SK-N-SH treated with all-trans-retinoic acid at 6 μM for 48 hours (cell line): ENCODE measurements around the gene EVC.

Experiments used
- ATAC-seq: fragments of 200-7000 bp; cut with Tn5 transposase; 3 replicates; pipeline ENCODE4 v1.9.1; 2020; ENCODE audit warnings: mild to moderate bottlenecking, moderate library complexity
- ARNTL ChIP-seq: fragments of 450-650 bp; formaldehyde crosslinking; IDR thresholded peaks from 2 replicates; pipeline ENCODE4 v1.5.0; 2020; ENCODE audit warnings: low read depth, mild to moderate bottlenecking, moderate library complexity, borderline replicate concordance
- BACH2 ChIP-seq: fragments of 250-450 bp; sonication (Bioruptor Pico); IDR thresholded peaks from 2 replicates; pipeline ENCODE4 v1.9.0; 2021; ENCODE audit warnings: mild to moderate bottlenecking, borderline replicate concordance
- CREB5 ChIP-seq: fragments of 250-450 bp; sonication (Bioruptor Pico); IDR thresholded peaks from 2 replicates; pipeline ENCODE4 v1.5.1; 2020; ENCODE audit warnings: low read depth, mild to moderate bottlenecking, moderate library complexity
- CSDC2 ChIP-seq: fragments of 250-450 bp; sonication (Bioruptor Pico); IDR thresholded peaks from 2 replicates; pipeline ENCODE4 v1.5.0; 2020; ENCODE audit warnings: mild to moderate bottlenecking, moderate library complexity
- CSRNP3 ChIP-seq: fragments of 250-450 bp; sonication (Bioruptor Pico); IDR thresholded peaks from 2 replicates; pipeline ENCODE4 v1.5.1; 2021; ENCODE audit warnings: mild to moderate bottlenecking, moderate library complexity
- ESRRG ChIP-seq: fragments of 250-450 bp; sonication (Bioruptor Pico); IDR thresholded peaks from 2 replicates; pipeline ENCODE4 v1.6.1; 2021; ENCODE audit warnings: mild to moderate bottlenecking
- GLIS3 ChIP-seq: fragments of 250-450 bp; sonication (Bioruptor Pico); IDR thresholded peaks from 2 replicates; pipeline ENCODE4 v1.5.0; 2020; ENCODE audit warnings: mild to moderate bottlenecking, moderate library complexity
- ISL1 ChIP-seq: fragments of 250-450 bp; sonication (Bioruptor Pico); IDR thresholded peaks from 2 replicates; pipeline ENCODE4 v2.1.2; 2022; ENCODE audit warnings: mild to moderate bottlenecking, moderate library complexity
- OSR1 ChIP-seq: fragments of 250-450 bp; sonication (Bioruptor Pico); IDR thresholded peaks from 2 replicates; pipeline ENCODE4 v1.8.0; 2022; ENCODE audit warnings: moderate library complexity, mild to moderate bottlenecking, inconsistent platforms
- PATZ1 ChIP-seq: fragments of 250-450 bp; sonication (Bioruptor Pico); IDR thresholded peaks from 2 replicates; pipeline ENCODE4 v1.8.0; 2020; ENCODE audit warnings: mild to moderate bottlenecking, moderate library complexity, borderline replicate concordance
- PPARA ChIP-seq: fragments of 250-450 bp; sonication (Bioruptor Pico); IDR thresholded peaks from 2 replicates; pipeline ENCODE4 v1.5.0; 2020; ENCODE audit warnings: mild to moderate bottlenecking, borderline replicate concordance
- RARB ChIP-seq: fragments of 250-450 bp; sonication (Bioruptor Pico); IDR thresholded peaks from 2 replicates; pipeline ENCODE4 v1.8.0; 2021; ENCODE audit warnings: mild to moderate bottlenecking, moderate library complexity
- SNAI2 ChIP-seq: fragments of 250-450 bp; sonication (Bioruptor Pico); IDR thresholded peaks from 2 replicates; pipeline ENCODE4 v1.5.0; 2020; ENCODE audit warnings: mild to moderate bottlenecking, moderate library complexity
- TCF4 ChIP-seq: fragments of 250-450 bp; sonication (Bioruptor Pico); IDR thresholded peaks from 2 replicates; pipeline ENCODE4 v1.8.0; 2021; ENCODE audit warnings: mild to moderate bottlenecking, moderate library complexity, borderline replicate concordance
- TOX ChIP-seq: fragments of 250-450 bp; sonication (Bioruptor Pico); IDR thresholded peaks from 2 replicates; pipeline ENCODE4 v1.8.0; 2021; ENCODE audit warnings: mild to moderate bottlenecking, moderate library complexity, borderline replicate concordance
- TSHZ2 ChIP-seq: fragments of 250-450 bp; sonication (Bioruptor Pico); IDR thresholded peaks from 2 replicates; pipeline ENCODE4 v1.5.0; 2020; ENCODE audit warnings: mild to moderate bottlenecking, moderate library complexity
- ZC3H10 ChIP-seq: fragments of 250-450 bp; sonication (Bioruptor Pico); IDR thresholded peaks from 2 replicates; pipeline ENCODE4 v1.5.1; 2021; ENCODE audit warnings: mild to moderate bottlenecking, moderate library complexity
- ZFP3 ChIP-seq: fragments of 250-450 bp; sonication (Bioruptor Pico); IDR thresholded peaks from 2 replicates; pipeline ENCODE4 v1.5.0; 2020; ENCODE audit warnings: mild to moderate bottlenecking, moderate library complexity
- ZFP30 ChIP-seq: fragments of 450-650 bp; formaldehyde crosslinking; IDR thresholded peaks from 2 replicates; pipeline ENCODE4 v1.5.0; 2022; ENCODE audit warnings: mild to moderate bottlenecking, moderate library complexity
- ZNF565 ChIP-seq: fragments of 450-650 bp; formaldehyde crosslinking; conservative IDR thresholded peaks from 2 replicates; pipeline ENCODE4 v1.5.0; 2020; ENCODE audit warnings: low read depth, mild to moderate bottlenecking, moderate library complexity
- ZNF70 ChIP-seq: fragments of 450-650 bp; formaldehyde crosslinking; IDR thresholded peaks from 2 replicates; pipeline ENCODE4 v1.5.0; 2020; ENCODE audit warnings: mild to moderate bottlenecking, moderate library complexity
- ZNF8 ChIP-seq: fragments of 450-650 bp; formaldehyde crosslinking; IDR thresholded peaks from 2 replicates; pipeline ENCODE4 v1.5.0; 2020; ENCODE audit warnings: mild to moderate bottlenecking, moderate library complexity

EVC gene

GRCh38 chr4:5816851-5817375, 105.9 kb downstream of the EVC start:
- TF ChIP-seq ARNTL (no peak), PPARA (no peak), TCF4 (CRISPR knock-in tag) (no peak), ZFP3 (CRISPR knock-in tag) (no peak), SNAI2 (CRISPR knock-in tag) (no peak), RARB (CRISPR knock-in tag) (no peak), CSDC2 (CRISPR knock-in tag) (no peak), BACH2 (CRISPR knock-in tag) (no peak), ZC3H10 (CRISPR knock-in tag) (no peak), TOX (CRISPR knock-in tag) (no peak), OSR1 (CRISPR knock-in tag) (no peak), CSRNP3 (CRISPR knock-in tag) (no peak), ZNF70 (CRISPR knock-in tag) (no peak), ZNF8 (no peak), CREB5 (CRISPR knock-in tag) (no peak), ESRRG (CRISPR knock-in tag) (no peak), PATZ1 (no peak)
- ATAC-seq = no peak

GRCh38 chr4:5821665-5822358, 110.8 kb downstream of the EVC start:
- no peak for TF ChIP-seq ZC3H10 (CRISPR knock-in tag)
- no peak for TF ChIP-seq PPARA
- no peak for TF ChIP-seq TSHZ2 (CRISPR knock-in tag)
- TF ChIP-seq TCF4 (CRISPR knock-in tag) = no peak
- TF ChIP-seq ZNF70 (CRISPR knock-in tag) = no peak
- TF ChIP-seq BACH2 (CRISPR knock-in tag) = no peak
- no peak for TF ChIP-seq ZNF565 (CRISPR knock-in tag)
- no peak for TF ChIP-seq ARNTL
- TF ChIP-seq PATZ1 = no peak
- no peak for TF ChIP-seq ZFP30 (CRISPR knock-in tag)
- no peak for TF ChIP-seq ISL1
- TF ChIP-seq, all 23 proteins: peak for 0
- ATAC-seq = no peak

GRCh38 chr4:5822619-5823018, 111.6 kb downstream of the EVC start:
- no peak for ATAC-seq
- TF ChIP-seq ZFP3 (CRISPR knock-in tag) = no peak
- no peak for TF ChIP-seq OSR1 (CRISPR knock-in tag)
- no peak for TF ChIP-seq TOX (CRISPR knock-in tag)
- no peak for TF ChIP-seq TSHZ2 (CRISPR knock-in tag)
- TF ChIP-seq TCF4 (CRISPR knock-in tag) = no peak
- no peak for TF ChIP-seq ZNF565 (CRISPR knock-in tag)
- TF ChIP-seq GLIS3 (CRISPR knock-in tag) = no peak
- TF ChIP-seq CSDC2 (CRISPR knock-in tag) = no peak
- no peak for TF ChIP-seq ZC3H10 (CRISPR knock-in tag)
- no peak for TF ChIP-seq ZFP30 (CRISPR knock-in tag)
